HFF-Myc (cell line): Measurements from ENCODE around the gene CASQ1.
A peak's percentile ranks its signal among the peaks of the same experiment; 100 is the strongest.

Experiments used
- DNase-seq: peaks from one replicate; pipeline ENCODE4 v3.0.0-alpha.2; 2011; ENCODE audit warnings: low read depth; ENCODE audit errors: extremely low read depth
- H3K4me3 ChIP-seq: replicated peaks from 2 replicates; pipeline ENCODE4 v1.5.1; 2011; ENCODE audit warnings: low read depth, mild to moderate bottlenecking, control low read depth, low read length
- CTCF ChIP-seq: IDR thresholded peaks from 2 replicates; pipeline ENCODE4 v1.5.1; 2012; ENCODE audit warnings: mild to moderate bottlenecking, low read depth, low read length, control low read depth; ENCODE audit errors: missing control alignments

Gene CASQ1

GRCh38 chr1:160159846-160160245 lies 30.5 kb upstream of the CASQ1 start:
- H3K4me3 ChIP-seq: no peak overlapping the region
- TF ChIP-seq CTCF: no peak
- no peak for DNase-seq

- TF ChIP-seq CTCF: peak; percentile 30
- no peak for DNase-seq
- H3K4me3 ChIP-seq: no peak overlapping the region
These were observed 28.2 kb upstream of the CASQ1 start for GRCh38 chr1:160161965-160162705.

GRCh38 chr1:160162931-160163330 lies 27.4 kb upstream of the CASQ1 start:
- DNase-seq: no peak
- no peak overlapping the region for H3K4me3 ChIP-seq
- TF ChIP-seq CTCF: no peak

- no peak for TF ChIP-seq CTCF
- no peak for DNase-seq
- H3K4me3 ChIP-seq: no peak overlapping the region
These were observed 26.8 kb upstream of the CASQ1 start for GRCh38 chr1:160163615-160164014.

- no peak overlapping the region for H3K4me3 ChIP-seq
- no peak for TF ChIP-seq CTCF
- DNase-seq: no peak
These were observed 26.3 kb upstream of the CASQ1 start for GRCh38 chr1:160164121-160164520.

- TF ChIP-seq CTCF: no peak
These were observed 24.1 kb upstream of the CASQ1 start for GRCh38 chr1:160166166-160166868.

More at GRCh38 chr1:160166166-160166868, 24.1 kb upstream of the CASQ1 start:
- no peak overlapping the region for H3K4me3 ChIP-seq
- no peak for DNase-seq
